Activated CD4-positive, alpha-beta memory T cell treated with anti-CD3 and anti-CD28 coated beads, Interleukin-2, amount 10 ng/mL, durations not matched to agents 7 days and 5 days (primary cell): ENCODE measurements around the gene SULF2. TPM values are rescaled to one million over a fixed set of nuclear protein-coding genes. Genes with fewer than 3 reads are reported as not detected.

Experiments used
- CTCF ChIA-PET: fragments of 350-600 bp; sonication (Branson Sonifier 250); formaldehyde crosslinking; loops from one replicate; lab custom pipeline; 2021; ENCODE audit warnings: antibody characterized with exemption, inconsistent platforms; lab: Charles Lee
- POLR2A ChIA-PET: fragments of 350-600 bp; sonication (Branson Sonifier 250); formaldehyde crosslinking; loops from one replicate; lab custom pipeline; 2021; ENCODE audit warnings: antibody characterized with exemption; lab: Charles Lee
- DNase-seq: peaks from one replicate; pipeline ENCODE4 v3.0.0-alpha.2; 2020
- H3K27ac Mint-ChIP-seq: one replicate; pipeline ENCODE4 v1.8.0; 2021; ENCODE audit warnings: mild to moderate bottlenecking, mixed read lengths
- H3K27me3 Mint-ChIP-seq: one replicate; pipeline ENCODE4 v1.8.0; 2021; ENCODE audit warnings: mixed read lengths
- H3K36me3 Mint-ChIP-seq: one replicate; pipeline ENCODE4 v1.8.0; 2021; ENCODE audit warnings: low read depth, mixed read lengths
- H3K4me1 Mint-ChIP-seq: one replicate; pipeline ENCODE4 v1.8.0; 2021; ENCODE audit warnings: mixed read lengths
- H3K4me3 Mint-ChIP-seq: one replicate; pipeline ENCODE4 v1.8.0; 2021; ENCODE audit warnings: mild to moderate bottlenecking, mixed read lengths
- H3K9me3 Mint-ChIP-seq: one replicate; pipeline ENCODE4 v1.8.0; 2021; ENCODE audit warnings: mixed read lengths
- total RNA-seq, 2 experiments: library from RNA; stranded (reverse); gene quantifications; one replicate each; pipeline ENCODE4 v1.2.3, GENCODE V29; 2021

SULF2 gene
- total RNA-seq, 2 experiments from 2014 or later = 0.71 to 1.1 TPM

DNA sequence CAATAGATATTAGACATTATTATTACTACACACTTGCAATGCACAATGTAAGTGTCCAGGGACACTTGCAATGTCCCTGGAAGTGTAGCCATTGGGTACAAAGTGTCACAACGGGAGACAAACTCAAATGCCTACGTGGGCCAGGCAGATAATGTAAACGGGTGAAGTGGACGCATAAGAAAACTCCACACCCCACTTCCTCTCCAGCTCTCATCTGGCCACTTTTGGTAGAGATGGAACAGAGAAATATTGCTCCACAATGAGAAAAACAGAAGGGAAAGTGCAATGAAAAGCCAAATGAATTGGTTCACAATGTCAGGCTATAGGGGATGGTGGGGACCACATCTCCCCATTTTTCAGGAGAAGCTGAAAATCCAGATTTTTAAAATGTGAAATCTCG, 9.4 kb downstream of the SULF2 start:
- H3K27ac Mint-ChIP-seq = no peak overlapping the region
- no peak for DNase-seq
- H3K4me3 Mint-ChIP-seq = no peak overlapping the region
- no peaks in the 10 kb centered on the region for H3K4me1 Mint-ChIP-seq
- ChIA-PET POLR2A (no interaction called here), CTCF (interaction anchor here (1.8 kb wide), 1 partner anchor 51 kb away, joined by 5 read pairs; no protein-coding TSS in a partner anchor)
- H3K9me3 Mint-ChIP-seq = peaks cover 2% of the 10 kb centered on the region
- peaks cover 12% of the 10 kb centered on the region for H3K27me3 Mint-ChIP-seq
- H3K36me3 Mint-ChIP-seq = no peaks in the 10 kb centered on the region

DNA sequence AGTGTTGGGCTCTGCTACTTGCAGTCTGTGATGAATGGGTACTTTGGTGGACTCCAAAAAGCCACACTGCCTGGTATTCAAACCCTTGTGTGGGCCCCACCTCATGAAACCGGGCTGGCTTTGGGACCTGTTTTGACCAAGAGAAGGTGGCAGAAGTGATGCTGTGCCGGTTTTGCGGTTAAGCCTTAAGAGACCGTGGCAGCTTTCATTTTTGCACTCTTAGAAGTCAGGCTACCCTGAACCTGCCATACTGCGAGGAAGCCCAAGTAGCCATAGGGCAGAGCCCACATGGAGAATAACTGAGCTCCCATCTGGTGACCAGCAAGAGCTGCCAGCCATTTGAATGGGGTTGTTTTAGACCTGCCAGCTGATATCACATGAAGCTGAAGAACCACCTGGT, 10.2 kb downstream of the SULF2 start:
- H3K4me1 Mint-ChIP-seq = no peaks in the 10 kb centered on the region
- H3K27me3 Mint-ChIP-seq = peaks cover 12% of the 10 kb centered on the region
- ChIA-PET CTCF (interaction anchor here (1.8 kb wide), 1 partner anchor 50 kb away, joined by 5 read pairs; no protein-coding TSS in a partner anchor), POLR2A (interaction anchor here (0.5 kb wide), 1 partner anchor 22 kb away, joined by 3 read pairs; no protein-coding TSS in a partner anchor)
- no peak overlapping the region for H3K4me3 Mint-ChIP-seq
- H3K27ac Mint-ChIP-seq = no peak overlapping the region
- no peak for DNase-seq
- no peaks in the 10 kb centered on the region for H3K36me3 Mint-ChIP-seq
- peaks cover 2% of the 10 kb centered on the region for H3K9me3 Mint-ChIP-seq

DNA sequence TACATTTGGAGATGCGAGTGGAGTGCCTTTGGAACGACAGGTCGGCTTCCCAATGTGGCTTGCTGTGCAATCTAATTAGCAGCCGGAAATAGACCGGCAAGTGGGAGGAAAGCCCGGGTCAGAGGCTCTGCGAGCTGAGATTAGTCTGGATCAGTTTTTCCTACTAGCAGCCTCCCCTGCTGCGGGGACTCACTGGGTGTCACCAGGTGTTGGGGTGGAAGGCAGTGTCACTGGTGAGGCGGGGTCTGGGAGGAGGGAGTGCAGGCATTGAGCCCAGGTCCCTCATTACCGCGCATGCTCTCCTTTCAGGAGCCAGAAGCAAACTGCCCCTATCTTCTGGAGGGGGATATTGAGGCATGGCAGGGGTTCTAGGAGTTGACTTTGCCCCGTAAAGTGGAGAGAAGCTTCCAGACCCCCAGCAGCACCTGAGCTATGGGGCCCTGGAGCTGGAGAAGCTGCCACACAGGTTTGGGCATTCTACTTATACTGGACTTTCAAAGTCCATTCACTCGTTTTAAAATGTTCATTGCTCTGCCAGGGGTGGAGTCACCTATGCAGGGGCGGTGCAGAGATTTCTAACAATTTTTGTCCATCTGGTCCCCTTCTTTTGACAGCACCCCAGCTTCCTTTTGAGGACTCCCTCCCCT, 11.0 kb downstream of the SULF2 start:
- Mint-ChIP-seq H3K27me3 (peaks cover 12% of the 10 kb centered on the region), H3K4me1 (no peaks in the 10 kb centered on the region), H3K4me3 (no peak overlapping the region), H3K36me3 (no peaks in the 10 kb centered on the region), H3K27ac (no peak overlapping the region), H3K9me3 (peaks cover 2% of the 10 kb centered on the region)
- no peak for DNase-seq
- POLR2A ChIA-PET = no interaction called here
- CTCF ChIA-PET = no interaction called here

DNA sequence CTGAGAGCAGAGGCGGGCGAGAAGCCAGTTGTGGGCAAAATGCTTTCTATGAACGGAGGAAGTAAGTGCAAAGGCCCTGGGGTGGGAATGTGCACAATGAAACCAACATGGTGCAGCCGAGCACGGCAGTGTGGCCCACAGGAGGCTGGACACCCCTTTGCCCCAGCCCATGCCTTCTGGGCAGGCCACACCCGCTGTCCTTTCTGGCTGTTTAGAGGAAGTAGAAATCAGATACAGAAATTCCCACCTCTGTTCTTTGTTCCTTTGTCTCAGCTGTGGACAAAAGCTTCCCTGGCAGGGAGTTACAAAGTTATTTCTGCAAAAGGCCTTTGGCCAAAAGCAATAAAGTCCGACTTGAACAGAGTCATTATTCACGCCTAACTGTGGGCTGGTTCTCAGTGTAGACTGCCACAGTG, 11.9 kb downstream of the SULF2 start:
- no peak overlapping the region for H3K27ac Mint-ChIP-seq
- CTCF ChIA-PET = no interaction called here
- POLR2A ChIA-PET = no interaction called here
- peaks cover 12% of the 10 kb centered on the region for H3K27me3 Mint-ChIP-seq
- no peak for DNase-seq
- H3K9me3 Mint-ChIP-seq = peaks cover 2% of the 10 kb centered on the region
- H3K4me3 Mint-ChIP-seq = no peak overlapping the region
- no peaks in the 10 kb centered on the region for H3K4me1 Mint-ChIP-seq
- H3K36me3 Mint-ChIP-seq = no peaks in the 10 kb centered on the region

DNA sequence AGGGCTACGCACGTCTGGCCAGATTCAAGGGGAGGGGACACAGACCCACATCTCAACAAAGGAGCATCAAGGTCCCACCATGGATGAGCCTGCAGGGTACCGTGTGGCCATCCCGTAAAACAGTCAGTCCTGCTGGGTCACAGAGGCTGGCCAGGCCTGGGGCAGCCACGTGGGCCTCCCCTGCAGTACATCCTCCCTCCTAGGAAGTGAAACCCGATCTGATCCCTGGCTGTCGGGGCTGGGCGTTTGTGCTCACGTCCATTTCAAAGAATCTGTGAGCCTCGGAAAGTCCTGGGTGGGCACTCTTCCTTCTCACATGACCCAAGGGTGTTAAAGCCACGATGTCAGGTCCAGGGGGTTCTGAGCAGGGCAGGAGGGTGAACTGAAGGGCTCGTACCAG, 14.3 kb downstream of the SULF2 start:
- Mint-ChIP-seq H3K27ac (no peak overlapping the region), H3K4me3 (no peak overlapping the region), H3K4me1 (no peaks in the 10 kb centered on the region), H3K36me3 (no peaks in the 10 kb centered on the region), H3K27me3 (peaks cover 9% of the 10 kb centered on the region), H3K9me3 (no peaks in the 10 kb centered on the region)
- ChIA-PET CTCF (no interaction called here), POLR2A (no interaction called here)
- DNase-seq = no peak

DNA sequence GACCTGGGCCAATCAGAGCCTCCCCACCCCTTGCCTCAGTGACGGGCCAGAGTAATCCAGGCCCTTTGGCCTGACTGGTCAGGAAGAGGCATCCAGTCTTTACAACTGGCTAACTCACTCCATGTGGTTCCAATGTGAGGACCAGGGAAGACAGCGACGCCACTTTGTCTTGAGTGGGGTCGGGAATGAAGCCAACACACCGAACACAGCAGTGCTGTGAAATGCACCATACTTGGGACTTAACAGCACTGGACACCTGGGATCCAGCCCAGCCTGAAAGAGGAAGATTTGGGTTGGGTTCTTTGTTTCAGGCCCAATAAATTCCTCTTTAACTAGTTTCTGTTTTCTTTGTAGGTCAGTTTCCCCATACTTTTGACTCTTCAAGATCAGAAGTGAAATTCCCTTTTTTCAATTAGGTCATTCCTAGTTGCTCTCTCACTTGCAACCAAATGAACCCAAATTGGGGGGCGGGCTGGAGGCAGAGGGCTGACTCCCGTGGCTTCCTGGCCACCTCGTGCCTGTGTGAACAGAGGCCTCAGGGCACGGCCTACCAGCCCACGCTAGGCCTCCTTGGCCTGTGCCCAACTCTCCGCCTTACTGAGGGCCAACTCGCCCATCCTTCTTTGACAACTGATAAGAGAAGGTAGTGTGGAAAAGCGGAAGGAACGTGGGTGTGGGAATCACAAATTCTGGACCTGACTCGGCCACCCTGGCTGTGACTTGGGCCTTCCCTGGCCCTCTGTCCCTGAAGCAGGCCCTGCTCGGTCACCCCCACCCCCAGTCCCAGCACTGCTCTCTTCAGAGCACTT, 17.1 kb downstream of the SULF2 start:
- no peaks in the 10 kb centered on the region for H3K36me3 Mint-ChIP-seq
- no peaks in the 10 kb centered on the region for H3K4me1 Mint-ChIP-seq
- H3K9me3 Mint-ChIP-seq = no peaks in the 10 kb centered on the region
- H3K27me3 Mint-ChIP-seq = peaks cover 17% of the 10 kb centered on the region
- H3K4me3 Mint-ChIP-seq = no peak overlapping the region
- no peak for DNase-seq
- ChIA-PET CTCF (interaction anchor here (1.4 kb wide), 1 partner anchor 43 kb away, joined by 5 read pairs; no protein-coding TSS in a partner anchor), POLR2A (no interaction called here)
- no peak overlapping the region for H3K27ac Mint-ChIP-seq

DNA sequence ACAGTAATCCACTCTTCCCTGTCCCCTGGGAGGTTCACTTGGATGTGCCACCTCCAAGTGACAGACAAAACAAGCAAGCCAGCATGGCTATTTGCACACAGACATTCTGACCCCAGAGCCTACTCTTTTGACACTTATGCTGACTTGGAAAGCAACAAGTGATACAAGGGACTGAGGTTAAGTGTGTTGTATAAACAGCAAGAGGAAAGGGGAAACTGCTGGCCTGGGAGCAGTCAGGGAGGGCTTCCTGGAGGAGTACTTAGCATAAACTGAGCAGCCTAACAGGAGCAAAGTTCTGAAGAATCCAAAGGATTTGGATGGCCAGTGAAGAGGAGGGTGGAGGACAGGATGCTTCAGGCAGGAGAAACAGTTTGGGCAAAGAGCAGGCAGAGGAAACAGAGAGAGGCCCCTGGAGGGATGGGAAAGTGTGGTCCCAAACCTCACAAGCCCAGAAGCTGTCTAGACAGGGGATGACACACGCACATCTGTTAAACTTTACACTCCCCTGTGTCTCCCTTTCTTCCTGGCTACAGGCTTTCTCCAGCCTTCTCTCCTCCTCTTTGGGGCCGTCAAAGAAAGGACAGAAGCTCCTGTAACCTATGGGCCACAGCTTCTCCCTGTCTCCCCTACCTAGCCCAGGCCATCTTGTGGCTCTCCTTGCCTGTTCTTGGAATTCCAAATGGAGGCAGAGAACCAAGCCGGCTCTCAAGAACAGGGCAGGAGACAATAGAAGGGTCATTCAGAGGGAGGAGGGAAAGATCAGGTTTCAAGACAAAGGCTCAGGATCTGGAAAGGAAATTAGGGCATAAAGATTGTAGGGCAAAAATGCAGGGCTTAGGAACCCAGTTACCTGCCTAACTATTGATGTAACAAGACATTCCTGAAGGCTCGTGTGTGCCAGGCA, 19.3 kb downstream of the SULF2 start:
- H3K4me1 Mint-ChIP-seq = no peaks in the 10 kb centered on the region
- CTCF ChIA-PET = no interaction called here
- no peak overlapping the region for H3K27ac Mint-ChIP-seq
- H3K4me3 Mint-ChIP-seq = no peak overlapping the region
- H3K36me3 Mint-ChIP-seq = no peaks in the 10 kb centered on the region
- no peak for DNase-seq
- H3K27me3 Mint-ChIP-seq = peaks cover 26% of the 10 kb centered on the region
- POLR2A ChIA-PET = no interaction called here
- no peaks in the 10 kb centered on the region for H3K9me3 Mint-ChIP-seq

DNA sequence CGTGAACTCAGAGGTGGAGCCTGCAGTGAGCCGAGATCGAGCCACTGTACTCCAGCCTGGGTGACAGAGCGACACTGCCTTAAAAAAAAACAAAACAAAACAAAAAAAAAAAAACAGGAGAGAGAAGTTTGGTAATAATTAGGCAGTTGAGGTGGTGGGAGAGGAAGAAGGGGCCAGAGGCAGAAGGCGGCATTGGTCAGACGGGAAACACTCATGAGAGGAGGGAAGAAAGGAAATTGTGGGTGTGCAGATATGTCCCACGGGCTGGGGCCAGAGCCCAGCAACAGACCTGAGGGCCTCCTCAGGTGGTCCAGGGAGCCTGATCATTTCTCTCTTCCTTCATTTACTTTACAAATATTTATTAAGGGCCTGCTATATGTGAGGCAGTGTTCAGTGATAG, 20.0 kb downstream of the SULF2 start:
- H3K9me3 Mint-ChIP-seq = no peaks in the 10 kb centered on the region
- POLR2A ChIA-PET = no interaction called here
- DNase-seq = no peak
- no peak overlapping the region for H3K4me3 Mint-ChIP-seq
- CTCF ChIA-PET = no interaction called here
- peaks cover 32% of the 10 kb centered on the region for H3K27me3 Mint-ChIP-seq
- no peaks in the 10 kb centered on the region for H3K4me1 Mint-ChIP-seq
- H3K36me3 Mint-ChIP-seq = no peaks in the 10 kb centered on the region
- H3K27ac Mint-ChIP-seq = no peak overlapping the region

DNA sequence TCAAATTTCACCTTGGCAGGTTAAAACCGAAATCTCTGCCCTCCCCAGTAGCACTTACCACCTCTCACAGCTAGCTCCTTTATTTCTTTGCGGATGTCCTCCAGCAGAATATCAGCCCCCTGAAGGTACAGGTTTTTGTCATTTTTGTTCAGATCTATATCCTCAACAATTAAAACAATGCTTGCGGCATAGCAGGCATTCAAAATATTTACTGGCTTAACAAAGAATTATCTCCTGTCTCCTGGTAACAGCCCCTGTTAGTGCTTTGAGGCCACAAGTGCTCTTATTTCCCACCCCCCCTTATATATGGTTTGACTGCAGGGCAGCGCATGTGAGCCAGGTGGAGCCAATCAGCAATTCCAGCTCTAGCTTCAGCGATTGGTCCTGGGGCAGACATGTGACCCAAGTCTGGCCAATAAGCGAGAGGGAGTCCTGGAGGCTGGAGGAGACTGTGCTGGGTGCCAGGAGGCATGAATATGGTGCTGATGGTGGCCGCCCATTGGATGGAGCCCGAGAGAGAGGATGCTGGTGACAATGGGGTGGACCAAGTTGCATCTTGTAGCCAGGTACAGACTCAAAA, 21.0 kb downstream of the SULF2 start:
- ChIA-PET CTCF (no interaction called here), POLR2A (no interaction called here)
- H3K27me3 Mint-ChIP-seq = peaks cover 35% of the 10 kb centered on the region
- H3K9me3 Mint-ChIP-seq = no peaks in the 10 kb centered on the region
- H3K4me3 Mint-ChIP-seq = no peak overlapping the region
- H3K4me1 Mint-ChIP-seq = no peaks in the 10 kb centered on the region
- DNase-seq = no peak
- H3K36me3 Mint-ChIP-seq = no peaks in the 10 kb centered on the region
- H3K27ac Mint-ChIP-seq = no peak overlapping the region

DNA sequence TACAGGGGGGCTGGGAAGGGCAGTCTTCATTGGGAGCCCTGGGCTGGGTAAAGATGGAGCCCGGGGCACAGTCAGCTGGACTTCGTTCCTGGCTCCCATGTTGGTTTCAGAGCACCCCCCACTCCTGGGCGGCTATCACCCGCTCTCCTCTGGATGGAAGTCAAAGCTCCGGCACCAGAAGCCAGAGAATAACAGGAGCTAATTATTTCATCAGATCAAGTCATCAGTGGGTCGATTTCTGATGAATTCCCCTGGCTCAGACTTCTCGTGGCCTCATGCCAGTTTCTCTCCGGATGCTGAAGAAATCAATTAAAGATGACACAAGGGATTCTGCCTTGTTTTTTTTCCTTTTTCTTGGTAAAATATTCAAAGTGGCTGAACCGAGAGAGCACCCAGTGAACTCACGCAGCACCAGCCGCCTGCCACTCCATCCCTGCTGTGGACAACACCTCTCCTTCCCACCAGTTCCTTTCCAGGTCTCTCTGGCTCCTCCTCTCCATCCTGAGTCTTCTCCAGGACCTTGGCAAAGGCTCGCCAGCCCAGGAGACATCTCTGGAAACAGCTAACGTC, 22.5 kb downstream of the SULF2 start:
- H3K27me3 Mint-ChIP-seq = peaks cover 38% of the 10 kb centered on the region
- CTCF ChIA-PET = no interaction called here
- POLR2A ChIA-PET = no interaction called here
- H3K4me1 Mint-ChIP-seq = no peaks in the 10 kb centered on the region
- H3K4me3 Mint-ChIP-seq = no peak overlapping the region
- H3K27ac Mint-ChIP-seq = no peak overlapping the region
- no peak for DNase-seq
- H3K9me3 Mint-ChIP-seq = no peaks in the 10 kb centered on the region
- H3K36me3 Mint-ChIP-seq = no peaks in the 10 kb centered on the region

DNA sequence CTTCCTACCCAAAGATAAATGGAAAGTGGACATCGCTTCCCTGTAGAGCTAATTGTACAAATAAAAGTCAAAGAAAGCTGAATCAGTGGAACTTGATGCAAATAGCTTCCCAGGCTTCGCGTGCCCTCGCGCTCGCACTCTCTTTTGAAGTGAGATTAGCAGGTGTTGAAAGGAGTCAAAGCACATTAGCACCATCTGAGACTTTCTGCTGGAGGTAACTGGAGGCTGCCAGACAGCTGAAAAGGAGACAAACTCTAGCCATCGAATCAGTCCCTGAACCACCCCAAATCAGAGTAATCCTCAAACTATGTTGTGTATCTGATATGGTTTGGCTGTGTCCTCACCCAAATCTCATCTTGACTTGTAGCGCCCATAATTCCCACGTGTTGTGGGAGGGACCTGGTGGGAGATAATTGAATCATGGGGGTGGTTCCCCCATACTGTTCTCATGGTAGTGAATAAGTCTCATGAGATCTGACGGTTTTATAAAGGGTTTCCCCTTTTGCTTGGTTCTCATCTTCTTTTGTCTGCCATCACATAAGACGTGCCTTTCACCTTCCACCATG, 23.7 kb downstream of the SULF2 start:
- H3K27me3 Mint-ChIP-seq = peaks cover 38% of the 10 kb centered on the region
- H3K4me1 Mint-ChIP-seq = no peaks in the 10 kb centered on the region
- ChIA-PET POLR2A (no interaction called here), CTCF (no interaction called here)
- DNase-seq = no peak
- no peaks in the 10 kb centered on the region for H3K36me3 Mint-ChIP-seq
- H3K9me3 Mint-ChIP-seq = no peaks in the 10 kb centered on the region
- no peak overlapping the region for H3K4me3 Mint-ChIP-seq
- no peak overlapping the region for H3K27ac Mint-ChIP-seq
